Measurements from ENCODE around the gene ISM1.

DNA sequence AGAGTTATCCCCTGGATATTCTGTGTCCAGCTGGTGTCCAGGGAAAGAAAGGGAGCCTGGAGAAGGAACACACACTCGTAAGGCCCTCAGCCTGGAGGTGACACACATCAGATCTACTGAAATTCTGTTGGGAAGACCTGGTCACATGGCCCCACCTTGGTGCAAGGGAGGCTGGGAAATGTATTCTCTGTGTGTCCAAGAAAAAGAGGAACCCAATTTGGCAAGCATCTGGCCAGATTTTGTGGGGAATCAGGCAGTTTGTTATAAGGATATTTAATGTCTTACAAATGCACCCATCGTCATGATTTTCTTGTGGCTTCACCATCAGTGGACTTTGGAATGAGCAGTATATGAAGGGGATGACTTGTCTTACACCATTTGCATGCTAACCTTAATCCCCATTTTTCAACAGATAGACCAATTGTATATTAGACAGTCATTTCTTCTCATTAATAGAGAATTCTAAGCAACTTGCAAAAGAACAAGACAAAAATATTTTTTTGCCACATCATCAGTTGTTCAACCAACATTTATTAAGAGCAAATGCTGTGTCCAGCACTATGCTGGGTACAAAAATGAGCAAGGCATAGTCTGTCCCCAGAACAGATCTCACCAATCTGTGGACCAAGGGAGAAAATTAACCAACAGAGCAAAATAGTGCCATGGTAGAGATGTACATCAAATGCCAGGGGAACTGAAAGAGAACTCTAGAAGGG is 59.7 kb downstream of the ISM1 start:
- TF ChIP-seq, protein P1, sequence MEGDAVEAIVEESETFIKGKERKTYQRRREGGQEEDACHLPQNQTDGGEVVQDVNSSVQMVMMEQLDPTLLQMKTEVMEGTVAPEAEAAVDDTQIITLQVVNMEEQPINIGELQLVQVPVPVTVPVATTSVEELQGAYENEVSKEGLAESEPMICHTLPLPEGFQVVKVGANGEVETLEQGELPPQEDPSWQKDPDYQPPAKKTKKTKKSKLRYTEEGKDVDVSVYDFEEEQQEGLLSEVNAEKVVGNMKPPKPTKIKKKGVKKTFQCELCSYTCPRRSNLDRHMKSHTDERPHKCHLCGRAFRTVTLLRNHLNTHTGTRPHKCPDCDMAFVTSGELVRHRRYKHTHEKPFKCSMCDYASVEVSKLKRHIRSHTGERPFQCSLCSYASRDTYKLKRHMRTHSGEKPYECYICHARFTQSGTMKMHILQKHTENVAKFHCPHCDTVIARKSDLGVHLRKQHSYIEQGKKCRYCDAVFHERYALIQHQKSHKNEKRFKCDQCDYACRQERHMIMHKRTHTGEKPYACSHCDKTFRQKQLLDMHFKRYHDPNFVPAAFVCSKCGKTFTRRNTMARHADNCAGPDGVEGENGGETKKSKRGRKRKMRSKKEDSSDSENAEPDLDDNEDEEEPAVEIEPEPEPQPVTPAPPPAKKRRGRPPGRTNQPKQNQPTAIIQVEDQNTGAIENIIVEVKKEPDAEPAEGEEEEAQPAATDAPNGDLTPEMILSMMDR (IDR thresholded peaks at IDR 0.05; ENCODE audit: insufficient read depth, low read length): no peak
- TF ChIP-seq POLR2AphosphoS5 (IDR thresholded peaks at IDR 0.05; ENCODE audit: low read depth): no peak
- TF ChIP-seq GABPA (IDR thresholded peaks at IDR 0.05; ENCODE audit: low read depth): no peak
- TF ChIP-seq, protein P2, sequence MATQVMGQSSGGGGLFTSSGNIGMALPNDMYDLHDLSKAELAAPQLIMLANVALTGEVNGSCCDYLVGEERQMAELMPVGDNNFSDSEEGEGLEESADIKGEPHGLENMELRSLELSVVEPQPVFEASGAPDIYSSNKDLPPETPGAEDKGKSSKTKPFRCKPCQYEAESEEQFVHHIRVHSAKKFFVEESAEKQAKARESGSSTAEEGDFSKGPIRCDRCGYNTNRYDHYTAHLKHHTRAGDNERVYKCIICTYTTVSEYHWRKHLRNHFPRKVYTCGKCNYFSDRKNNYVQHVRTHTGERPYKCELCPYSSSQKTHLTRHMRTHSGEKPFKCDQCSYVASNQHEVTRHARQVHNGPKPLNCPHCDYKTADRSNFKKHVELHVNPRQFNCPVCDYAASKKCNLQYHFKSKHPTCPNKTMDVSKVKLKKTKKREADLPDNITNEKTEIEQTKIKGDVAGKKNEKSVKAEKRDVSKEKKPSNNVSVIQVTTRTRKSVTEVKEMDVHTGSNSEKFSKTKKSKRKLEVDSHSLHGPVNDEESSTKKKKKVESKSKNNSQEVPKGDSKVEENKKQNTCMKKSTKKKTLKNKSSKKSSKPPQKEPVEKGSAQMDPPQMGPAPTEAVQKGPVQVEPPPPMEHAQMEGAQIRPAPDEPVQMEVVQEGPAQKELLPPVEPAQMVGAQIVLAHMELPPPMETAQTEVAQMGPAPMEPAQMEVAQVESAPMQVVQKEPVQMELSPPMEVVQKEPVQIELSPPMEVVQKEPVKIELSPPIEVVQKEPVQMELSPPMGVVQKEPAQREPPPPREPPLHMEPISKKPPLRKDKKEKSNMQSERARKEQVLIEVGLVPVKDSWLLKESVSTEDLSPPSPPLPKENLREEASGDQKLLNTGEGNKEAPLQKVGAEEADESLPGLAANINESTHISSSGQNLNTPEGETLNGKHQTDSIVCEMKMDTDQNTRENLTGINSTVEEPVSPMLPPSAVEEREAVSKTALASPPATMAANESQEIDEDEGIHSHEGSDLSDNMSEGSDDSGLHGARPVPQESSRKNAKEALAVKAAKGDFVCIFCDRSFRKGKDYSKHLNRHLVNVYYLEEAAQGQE (IDR thresholded peaks at IDR 0.05; ENCODE audit: insufficient replicate concordance, low read depth): no peak

All from HL-60 (cell line).